ENCODE results near the gene AKT3.
A peak's percentile ranks its signal among the peaks of the same experiment; 100 is the strongest.
"Not testable (repeated sequence)": the region's sequence is repeated elsewhere in the genome, so short reads cannot be mapped to it uniquely, and the experiment has no call there.

The AKT3 gene

DNA sequence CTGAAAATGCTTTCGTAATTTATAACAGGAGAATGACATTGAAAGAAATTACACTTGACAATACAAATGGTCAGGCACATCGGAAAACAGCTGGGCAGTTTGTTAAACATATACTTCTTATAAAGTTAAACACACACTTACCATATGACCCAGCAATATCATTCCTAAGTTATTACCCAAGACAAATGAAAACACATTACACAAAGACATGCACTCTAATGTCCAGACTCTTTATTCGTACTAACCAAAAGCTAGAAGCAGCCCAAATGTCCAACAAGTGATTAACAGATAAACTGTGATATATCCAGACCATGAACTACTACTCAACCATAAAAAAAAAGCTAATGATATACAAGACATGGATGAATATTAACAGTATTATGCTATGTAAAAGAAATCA lies 8.5 kb downstream of the AKT3 start:
- no peak for DNase-seq (ENCODE audit: low spot score)

DNA sequence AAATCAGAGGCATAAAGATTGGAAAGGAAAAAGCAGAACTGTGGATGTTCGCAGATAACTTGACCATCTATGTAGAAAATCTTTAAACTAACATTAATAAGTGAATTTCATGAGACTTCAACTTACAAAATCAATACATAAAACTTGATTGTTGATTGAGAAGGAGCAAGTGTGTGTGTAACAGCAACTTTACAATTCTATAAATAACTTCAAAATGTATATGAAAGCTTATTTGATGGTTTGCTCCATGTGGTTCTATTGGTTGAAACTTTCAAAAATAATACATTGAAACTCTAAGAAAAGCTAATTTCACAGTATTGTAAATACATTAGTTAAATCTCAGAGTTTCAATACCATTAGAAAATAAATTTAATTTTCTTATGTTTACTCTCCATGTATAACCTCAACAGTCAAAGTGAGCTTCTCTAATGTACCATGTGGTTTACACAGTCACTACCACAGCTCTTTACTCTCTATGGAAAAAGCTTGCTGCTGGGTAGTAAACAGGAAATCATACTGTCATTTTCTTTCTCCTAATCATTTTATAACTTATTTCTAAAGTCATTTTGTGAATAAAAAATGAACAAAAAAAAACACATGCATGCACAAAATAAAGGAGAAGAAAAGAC lies 12.0 kb downstream of the AKT3 start:
- DNase-seq (ENCODE audit: low spot score) = no peak

DNA sequence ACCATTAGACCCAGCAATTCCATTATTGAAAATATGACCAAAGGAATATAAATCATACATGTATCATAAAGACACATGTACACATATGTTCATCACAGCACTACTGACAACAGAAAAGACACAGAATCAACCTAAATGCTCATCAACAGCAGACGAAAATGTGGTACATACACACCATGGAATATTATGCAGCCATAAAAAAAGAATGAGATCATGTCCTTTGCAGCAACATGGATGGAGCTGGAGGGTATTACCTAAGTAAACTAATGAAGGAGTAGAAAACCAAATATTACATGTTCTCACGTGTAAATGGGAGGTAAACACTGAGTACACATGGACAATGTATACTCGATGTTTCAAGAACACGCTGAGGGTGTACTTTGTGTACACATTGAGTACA lies 15.9 kb downstream of the AKT3 start:
- no peak for DNase-seq (ENCODE audit: low spot score)

DNA sequence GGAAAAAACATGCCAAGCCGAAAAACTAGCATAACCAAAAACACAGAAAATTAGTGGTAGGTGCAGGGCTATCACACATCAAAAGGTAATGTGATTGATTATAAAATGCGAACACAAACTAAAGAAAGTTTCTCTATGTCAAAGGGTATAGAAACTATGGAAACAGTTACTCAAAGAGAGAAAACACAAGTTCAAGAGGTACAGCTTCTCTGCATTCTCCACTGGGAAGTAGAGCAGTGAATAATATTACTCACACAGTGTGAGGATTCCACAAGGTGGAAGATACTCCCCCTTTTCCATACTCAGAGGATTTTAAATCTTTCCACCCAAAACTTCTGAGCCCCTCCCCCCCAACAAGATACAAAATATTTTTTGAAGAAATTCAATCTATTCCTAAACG lies 18.6 kb downstream of the AKT3 start:
- DNase-seq (ENCODE audit: low spot score) = no peak

DNA sequence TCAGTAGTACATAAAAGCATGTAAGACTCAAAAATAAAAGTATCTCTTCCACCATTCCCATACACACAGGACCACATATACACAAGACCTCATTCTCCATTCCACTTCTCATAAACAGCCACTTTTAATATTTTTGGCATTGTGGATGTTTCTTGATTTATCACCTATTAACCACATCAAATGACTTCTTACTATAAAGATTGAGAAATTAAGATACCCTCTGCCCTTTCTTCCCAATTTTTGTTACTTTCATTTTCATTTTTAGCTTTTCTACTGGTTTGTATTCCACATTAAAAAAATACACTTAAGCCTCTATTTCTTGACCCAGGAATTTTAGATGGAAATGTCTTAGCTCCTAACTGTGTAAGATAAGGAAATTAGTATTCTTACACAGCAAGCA lies 22.8 kb downstream of the AKT3 start:
- no peak for DNase-seq (ENCODE audit: low spot score)

DNA sequence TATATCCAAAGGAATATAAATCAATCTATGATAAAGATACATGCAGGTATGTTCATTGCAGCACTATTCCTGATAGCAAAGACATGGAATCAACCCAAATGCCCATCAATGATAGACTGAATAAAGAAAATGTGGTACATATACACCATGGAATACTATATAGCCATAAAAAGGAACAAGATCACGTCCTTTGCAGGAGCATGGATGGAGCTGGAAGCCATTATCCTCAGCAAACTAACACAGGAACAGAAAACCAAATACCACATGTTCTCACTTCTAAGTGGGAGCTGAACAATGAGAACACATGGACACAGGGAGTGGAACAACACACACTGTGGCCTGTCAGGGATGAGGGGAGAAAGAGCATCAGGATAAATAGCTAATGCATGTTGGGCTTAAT lies 25.1 kb downstream of the AKT3 start:
- DNase-seq (ENCODE audit: low spot score) = not testable (repeated sequence)

DNA sequence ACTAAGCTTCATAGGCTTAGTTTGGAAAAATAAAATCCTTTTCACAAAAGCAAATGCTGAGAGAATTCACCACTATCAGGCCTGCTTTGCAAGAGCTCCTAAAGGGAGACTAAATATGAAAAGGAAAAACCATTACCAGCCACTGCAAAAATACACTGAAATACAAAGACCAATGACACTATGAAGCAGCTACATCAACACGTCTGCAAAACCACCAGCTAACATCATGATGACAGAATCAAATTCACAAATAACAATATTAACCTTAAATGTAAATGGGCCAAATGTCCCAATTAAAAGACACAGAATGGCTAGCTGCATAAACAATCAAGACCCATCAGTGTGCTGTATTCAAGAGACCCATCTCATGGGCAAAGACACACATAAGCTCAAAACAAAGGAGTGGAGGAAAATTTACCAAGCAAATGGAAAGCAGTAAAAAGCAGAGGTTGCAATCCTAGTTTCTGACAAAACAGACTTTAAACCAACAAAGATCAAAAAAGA lies 28.8 kb downstream of the AKT3 start:
- DNase-seq (ENCODE audit: low spot score) = no peak

DNA sequence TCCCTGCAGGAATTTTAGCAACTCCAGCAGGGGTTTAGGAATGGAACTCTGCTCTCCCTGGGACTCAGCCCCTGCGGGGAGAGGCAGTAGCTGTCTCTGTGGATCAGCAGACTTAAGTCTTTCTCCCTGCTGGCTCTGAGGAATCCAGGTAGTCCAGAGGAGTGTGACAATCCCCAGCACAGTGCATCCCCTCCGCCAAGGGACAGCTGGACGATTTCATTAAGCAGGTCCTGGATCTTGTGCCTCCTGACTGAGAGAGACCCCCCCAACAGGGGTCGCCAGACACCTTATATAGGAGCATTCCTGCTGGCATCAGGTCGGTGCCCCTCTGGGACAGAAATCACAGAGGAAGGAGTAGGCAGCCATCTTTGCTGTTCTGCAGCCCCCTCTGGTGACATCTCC lies 30.6 kb downstream of the AKT3 start:
- no peak for DNase-seq (ENCODE audit: low spot score)

DNA sequence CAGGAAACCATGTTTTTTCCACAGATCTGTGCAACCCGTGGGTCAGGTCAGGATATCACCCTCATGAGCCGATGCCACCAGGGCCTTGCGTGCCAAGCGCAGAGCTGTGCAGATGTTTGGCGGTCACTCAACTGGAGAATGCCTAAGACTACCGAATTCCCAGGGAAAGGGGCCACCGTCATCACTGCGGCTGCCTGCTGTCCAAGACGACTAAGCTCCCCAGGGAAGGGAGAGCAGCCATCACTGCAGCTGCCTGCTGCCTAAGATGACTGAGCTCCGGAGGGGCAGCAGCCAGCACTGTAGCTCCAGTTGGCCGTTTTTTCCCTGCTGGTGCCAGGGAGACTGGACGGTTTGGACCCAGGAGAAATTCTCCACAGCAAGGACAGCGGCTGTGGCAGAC lies 31.1 kb downstream of the AKT3 start:
- DNase-seq (ENCODE audit: low spot score) = no peak

DNA sequence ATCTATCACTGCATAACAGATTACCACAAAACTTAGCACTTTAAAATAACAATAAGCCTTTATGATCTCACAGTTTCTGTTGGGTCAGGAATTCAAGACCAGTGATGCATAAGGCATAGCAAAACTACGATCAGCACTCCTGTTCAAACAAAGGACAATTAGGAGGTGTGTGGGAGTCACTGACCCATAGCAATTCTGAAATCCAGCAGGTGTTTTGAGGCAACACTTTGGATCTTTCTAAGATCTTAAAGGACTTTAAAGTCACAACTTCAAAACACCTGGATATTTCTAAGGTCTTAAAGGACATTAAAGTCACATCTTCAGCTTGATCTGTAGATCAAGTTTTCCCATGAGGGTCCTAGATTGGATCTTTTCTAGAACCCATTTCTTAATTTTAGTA lies 35.3 kb downstream of the AKT3 start:
- DNase-seq (ENCODE audit: low spot score) = no peak

DNA sequence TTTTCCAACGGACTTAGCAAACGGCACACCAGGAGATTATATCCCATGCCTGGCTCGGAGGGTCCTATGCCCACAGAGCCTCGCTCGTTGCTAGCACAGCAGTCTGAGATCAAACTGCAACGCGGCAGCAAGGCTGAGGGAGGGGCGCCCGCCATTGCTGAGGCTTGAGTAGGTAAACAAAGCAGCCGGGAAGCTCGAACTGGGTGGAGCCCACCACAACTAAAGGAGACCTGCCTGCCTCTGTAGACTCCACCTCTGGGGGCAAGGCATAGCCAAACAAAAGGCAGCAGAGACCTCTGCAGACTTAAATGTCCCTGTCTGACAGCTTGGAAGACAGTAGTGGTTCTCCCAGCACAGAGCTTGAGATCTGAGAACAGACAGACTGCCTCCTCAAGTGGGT lies 42.7 kb downstream of the AKT3 start:
- DNase-seq (ENCODE audit: low spot score) = not testable (repeated sequence)

DNA sequence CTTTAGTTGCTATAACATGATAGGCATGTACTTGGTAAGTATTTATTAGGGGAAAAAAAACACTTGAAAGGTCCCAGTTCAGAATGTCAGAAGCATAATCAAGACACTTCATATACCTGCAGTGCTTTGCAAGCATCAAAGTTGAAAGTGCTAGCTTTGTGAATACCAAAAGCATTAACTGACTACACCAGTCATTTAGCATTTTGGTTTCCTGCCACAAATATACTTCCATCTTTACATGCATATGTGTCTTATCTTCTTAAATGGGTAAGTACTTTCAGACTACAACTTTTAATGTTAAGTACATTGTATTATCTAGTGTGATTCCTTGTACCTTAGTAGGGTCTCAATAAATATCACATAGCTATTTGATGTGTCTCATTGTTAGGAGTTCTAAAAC lies 43.7 kb downstream of the AKT3 start:
- no peak for DNase-seq (ENCODE audit: low spot score)

DNA sequence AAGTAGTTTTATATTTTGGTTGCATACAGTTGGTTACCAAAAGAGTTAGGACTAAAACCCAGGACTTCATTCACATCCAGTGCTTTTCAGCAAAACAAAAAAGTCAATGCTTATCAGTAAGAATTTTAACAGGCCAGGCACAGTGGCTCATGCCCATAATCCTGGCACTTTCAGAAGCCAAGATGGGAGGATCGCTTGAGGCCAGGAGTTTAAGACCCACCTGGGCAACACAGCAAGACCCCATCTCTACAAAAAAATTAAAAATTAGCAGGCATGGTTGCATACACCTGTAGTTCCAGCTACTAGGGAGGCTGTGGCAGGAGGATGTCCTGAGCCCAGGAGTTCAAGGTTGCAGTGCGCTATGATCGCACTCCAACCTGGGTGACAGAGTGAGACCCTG lies 47.3 kb downstream of the AKT3 start:
- DNase-seq (ENCODE audit: low spot score) = no peak

DNA sequence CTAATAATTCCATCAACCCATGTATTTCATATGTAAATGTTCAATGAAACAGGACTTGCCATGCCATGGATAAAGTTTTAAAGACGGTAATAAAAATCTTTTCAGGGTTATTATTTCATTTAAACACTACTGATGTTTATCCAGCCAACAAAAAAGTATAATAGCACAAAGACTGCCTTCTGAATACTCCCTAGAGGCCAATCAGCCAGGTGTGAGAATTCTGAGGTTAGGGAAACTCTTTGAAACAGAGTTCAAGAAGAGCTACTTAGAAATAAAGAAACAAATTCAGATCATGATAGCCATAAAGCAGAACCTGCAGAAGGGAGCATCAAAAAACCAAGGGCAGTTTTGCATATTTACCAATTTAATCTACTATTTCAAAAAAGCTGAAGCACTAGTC lies 48.7 kb downstream of the AKT3 start:
- no peak for DNase-seq (ENCODE audit: low spot score)

DNA sequence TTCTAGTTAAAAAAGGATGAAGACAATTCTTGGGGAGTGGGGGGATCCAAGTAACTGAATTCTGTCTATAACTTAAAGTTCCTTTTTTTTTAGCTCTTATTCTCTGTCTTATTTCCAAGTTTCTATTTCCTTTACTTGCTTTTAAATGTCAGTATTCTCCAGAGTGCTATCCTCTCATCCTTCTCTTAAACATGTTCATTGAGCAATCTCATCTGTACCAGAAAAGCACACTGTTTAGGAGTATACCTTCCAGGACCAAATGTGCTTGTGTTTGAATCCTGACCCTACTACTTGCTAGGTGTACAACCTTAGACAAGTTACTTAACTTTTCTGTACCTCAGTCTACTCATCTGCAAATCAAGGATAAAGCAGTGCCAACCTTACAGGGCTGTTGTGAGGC lies 50.1 kb downstream of the AKT3 start:
- no peak for DNase-seq (ENCODE audit: low spot score)

DNA sequence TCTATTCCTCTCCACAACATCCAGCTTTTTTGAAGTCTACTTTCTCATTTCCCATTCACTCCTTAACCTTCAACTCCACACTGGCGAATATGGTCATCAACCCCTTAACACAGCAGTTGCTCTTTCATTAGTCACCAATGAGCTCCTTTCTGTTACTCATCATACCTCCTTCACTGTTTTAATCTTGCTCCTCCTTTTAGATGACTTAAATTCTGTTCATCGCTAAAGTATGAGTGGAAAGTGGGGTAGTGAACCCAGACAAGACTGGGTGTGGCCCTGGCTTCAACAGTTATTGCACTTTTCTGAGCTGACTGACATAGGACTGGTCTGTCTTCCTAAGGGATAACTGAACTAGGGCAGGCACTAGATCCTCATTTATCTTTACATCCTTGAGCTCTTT lies 51.3 kb downstream of the AKT3 start:
- DNase-seq (ENCODE audit: low spot score) = no peak

DNA sequence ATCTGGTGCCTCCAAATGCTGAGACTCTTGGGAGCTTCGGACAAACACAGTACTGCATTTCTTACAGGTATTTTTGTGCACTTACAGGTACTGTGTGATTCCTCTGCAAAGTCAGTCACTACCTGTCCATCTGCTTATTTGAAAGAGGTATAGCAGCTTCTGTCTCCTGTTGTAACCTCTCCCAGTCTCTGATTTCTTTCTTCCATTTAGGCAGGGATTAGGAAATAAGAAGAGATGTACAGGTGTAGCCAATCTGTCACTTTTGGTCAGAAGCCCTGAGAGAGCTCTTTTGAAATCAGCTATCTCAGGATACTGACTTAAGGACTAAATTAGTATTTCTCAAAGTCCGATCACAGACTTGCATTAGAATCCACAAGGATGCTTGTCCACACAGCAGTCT lies 54.0 kb downstream of the AKT3 start:
- no peak for DNase-seq (ENCODE audit: low spot score)

DNA sequence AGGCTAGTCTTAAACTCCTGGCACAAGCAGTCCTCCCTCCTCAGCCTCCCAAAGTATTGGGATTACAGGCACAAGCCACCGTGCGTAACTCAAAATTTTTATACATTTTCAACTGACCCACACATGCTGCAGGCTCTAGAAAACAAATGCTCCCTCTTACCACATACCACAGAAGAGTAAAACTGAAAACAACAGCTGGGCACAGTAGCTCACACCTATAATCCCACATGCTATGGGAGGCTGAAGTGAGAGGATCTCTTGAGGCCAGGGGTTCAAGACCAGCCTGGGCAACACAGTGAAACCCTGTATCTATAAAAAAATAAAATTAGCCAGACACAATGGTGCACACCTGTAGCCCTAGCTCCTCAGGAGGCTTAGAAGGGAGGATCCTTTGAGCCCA lies 56.7 kb downstream of the AKT3 start:
- no peak for DNase-seq (ENCODE audit: low spot score)

DNA sequence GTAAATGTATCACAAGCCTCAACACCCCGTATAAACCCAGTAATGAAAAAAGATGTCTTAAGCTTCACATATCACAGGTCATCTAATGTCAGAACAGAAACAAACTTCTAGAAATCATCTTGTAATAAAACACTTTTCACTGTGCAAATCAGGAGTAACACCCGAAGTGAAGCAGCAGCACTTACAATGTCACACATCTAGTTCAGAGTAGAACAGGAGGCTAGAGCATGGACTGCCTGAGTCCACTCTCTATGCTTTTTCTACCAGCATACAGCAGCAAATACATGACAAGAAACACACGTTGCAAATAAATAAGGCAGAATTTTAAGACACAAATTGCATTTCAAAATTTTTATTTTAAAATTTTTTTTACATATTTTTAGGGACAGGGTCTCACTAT lies 57.2 kb downstream of the AKT3 start:
- DNase-seq (ENCODE audit: low spot score) = no peak

DNA sequence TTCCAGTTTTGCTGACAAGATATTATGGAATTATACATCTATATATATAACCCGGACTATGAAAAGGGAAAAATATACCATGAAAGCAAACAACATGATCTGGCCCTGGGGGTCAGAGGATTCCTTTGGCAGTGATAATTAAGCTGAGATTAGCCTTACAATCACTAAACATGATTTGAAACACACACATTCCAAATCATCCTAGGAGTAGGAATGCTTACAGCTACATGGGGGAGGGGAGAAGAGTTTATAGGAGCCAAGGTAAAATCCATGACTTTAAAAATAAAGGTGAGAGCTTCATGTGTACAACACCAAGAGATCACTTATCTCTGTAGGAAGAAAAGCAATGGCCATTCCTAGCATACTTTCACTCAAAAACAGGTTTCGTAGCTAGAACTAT lies 57.6 kb downstream of the AKT3 start:
- no peak for DNase-seq (ENCODE audit: low spot score)

DNA sequence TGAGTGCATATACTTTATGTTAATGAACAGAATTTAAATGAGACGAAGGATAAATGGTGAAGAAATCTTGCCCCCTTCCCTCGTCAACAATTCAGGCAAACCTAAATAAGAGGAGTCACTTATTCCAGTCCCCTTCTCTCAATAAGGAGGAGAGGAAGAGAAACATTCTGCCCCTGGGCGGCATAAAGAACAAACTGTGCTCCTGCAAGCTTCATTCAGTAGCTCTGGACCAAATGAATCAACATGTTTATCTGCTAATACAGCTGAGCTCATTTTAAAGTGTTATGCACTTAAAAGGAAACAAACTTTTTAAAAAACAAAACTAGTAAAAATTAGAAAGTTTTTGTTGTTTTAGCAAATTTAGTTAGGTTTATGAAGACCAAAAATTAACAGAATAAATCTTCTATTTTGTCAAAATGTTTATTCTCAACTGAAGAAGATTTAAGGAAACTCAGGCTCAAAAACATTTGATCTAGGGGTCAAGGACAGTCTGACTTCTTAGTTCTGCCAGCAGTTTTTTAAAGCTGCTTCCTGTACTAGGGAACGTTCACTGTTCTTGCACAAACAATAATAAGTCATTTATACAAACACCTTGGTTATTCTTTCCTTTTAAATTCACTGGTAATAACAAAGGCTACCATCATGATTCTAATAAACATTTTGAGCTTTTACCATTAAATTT lies 58.3 kb downstream of the AKT3 start:
- DNase-seq (ENCODE audit: low spot score) = peak; percentile 19

DNA sequence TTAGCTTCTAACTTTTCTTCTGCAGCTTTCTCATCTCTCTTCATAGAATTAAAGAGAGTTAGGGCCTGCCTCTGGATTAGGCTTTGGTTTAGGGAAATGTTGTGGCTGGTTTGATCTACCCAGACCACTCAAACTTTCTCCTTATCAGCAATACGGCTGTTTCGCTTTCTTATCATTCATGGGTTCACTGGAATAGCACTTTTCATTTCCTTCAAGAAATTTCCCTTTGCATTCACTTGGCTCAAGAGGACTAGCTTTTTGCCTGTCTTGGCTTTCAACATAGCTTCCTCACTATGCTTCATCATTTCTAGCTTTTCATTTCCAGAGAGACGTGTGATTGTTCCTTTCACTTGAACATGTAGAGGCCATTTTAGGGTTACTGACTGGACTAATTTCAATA lies 59.6 kb downstream of the AKT3 start:
- no peak for DNase-seq (ENCODE audit: low spot score)

DNA sequence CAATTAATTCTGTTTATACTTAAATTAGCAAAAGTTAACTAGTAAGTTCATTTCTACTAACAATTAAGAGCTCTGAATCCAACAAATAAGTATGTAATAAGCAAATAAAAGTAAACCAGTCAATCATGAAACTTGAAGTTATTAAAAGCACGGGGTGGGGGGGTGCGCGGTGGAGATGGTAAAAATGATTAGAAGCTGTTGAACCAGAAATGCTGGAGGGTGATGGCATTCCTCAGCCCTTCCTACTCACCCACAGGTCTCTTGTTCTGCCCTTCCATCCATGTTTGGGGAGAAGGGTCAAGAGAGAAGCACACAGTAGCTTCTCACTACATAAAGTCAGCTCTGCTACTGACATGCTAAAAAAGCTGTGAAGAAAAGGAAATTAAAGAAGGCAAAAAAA lies 63.5 kb downstream of the AKT3 start:
- DNase-seq (ENCODE audit: low spot score) = no peak

DNA sequence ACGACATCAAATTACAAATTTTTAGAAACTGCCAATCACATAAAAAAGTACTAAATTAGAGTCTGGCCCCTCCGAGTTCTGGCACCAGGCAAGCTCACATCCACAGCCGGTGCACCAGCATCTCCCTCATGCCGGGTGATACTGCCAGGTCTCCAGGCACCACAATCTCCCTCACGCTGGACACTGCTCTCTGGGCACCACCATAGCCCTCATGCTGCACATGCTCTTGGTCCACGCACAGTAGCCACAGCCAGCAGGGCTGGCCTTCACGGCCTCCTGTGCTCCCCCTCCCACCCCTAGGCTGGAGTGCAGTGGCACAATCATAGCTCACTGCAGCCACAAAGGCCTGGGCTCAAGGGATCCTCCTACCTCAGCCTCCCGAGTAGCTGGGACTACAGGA lies 65.5 kb downstream of the AKT3 start:
- no peak for DNase-seq (ENCODE audit: low spot score)

Measured in kidney capillary endothelial cell (primary cell).